NCI-H82 (cell line): ENCODE measurements around the gene FANCD2OS.
"Not testable (repeated sequence)": the region's sequence is repeated elsewhere in the genome, so short reads cannot be mapped to it uniquely, and the experiment has no call there.

Experiments used
- DNase-seq: peaks from one replicate; lab custom pipeline; 2025; lab: John Stamatoyannopoulos, UW

Gene FANCD2OS, protein sequence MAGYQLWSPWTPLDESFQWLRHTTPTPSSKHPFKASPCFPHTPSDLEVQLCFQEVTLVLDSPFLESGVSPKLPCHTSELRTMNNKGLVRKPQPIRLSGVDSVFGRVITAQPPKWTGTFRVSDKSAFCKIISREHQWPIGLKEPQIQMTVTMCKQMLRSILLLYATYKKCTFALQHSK

DNA sequence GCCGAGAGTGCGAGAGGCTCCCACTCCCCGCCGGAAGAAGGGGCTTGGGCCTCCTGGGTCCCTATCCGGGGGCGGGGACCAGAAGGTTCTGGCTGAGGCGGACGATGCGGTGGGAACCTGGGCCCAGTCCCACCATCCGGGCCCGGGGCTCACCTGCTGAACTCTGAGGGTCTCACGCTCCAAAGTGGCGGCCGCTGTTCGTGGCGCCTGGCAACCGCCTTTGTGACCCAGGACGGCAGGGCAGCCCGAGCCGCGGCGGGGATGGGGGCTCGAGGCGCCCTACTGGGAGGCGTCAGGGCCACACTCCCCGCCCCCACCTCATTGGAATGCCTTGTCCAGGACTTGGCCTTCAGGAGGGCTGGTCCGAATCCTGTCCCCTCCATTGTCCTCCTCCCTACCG, at the start of gene FANCD2OS:
TSS of gene FANCD2OS (minus strand) at position 165 of the 400 bp plus-strand sequence. CDS start 3,481 bp downstream, outside the sequence.
- no peak for DNase-seq

DNA sequence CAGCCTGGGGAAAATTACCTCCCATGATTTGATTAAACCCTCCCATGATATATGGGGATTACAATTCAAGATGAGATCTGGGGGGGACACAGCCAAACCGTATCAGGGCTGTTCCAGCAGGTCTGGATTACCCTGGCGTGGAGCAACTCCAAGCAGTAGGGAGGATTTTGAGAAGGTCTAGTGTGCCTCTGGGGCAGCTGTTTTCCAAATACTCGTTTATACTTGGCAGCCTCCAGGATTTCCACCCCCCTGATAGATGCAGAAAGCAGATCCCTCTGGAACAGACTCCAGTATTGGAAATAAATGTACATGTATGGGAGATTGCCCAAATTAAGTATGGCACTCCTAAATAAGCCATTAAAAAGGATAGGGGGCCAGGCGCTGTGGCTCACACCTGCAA, 49.0 kb upstream of the FANCD2OS start:
- DNase-seq, result peak; percentile 15

DNA sequence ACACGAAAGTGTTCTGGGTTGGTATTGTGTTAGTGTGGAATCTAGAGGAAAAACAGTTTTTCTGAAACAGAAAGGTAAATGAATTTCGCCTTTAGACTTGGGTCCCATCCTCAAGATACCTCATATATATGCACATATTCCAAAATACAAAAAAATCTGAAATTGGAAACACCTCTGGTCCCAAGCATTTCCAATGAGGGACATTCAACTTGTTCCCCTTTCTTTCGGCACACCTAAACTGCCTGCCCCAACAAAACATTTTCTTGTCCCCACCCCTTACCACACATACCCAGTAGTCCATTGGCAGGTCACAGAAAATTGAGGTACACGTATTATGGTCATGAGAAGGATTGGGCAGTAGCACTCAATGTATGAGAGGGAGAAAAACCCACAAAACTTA, 47.6 kb upstream of the FANCD2OS start:
- no peak for DNase-seq

DNA sequence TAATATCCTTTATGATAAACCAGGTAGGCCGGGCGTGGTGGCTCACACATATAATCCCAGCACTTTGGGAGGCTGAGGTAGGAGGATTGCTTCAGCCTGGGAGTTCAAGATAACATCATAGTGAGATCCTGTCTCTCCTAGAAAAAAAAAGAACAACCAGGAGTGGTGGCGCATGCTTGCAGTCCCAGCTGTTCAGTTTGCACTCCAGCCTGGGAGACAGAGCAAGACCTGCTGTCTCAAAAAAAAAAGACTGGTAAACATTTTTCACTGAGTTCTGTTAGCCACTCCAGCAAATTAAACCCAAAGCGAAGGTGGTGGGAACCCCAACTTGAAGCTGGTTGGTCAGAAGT, 47.0 kb upstream of the FANCD2OS start:
- no peak for DNase-seq

DNA sequence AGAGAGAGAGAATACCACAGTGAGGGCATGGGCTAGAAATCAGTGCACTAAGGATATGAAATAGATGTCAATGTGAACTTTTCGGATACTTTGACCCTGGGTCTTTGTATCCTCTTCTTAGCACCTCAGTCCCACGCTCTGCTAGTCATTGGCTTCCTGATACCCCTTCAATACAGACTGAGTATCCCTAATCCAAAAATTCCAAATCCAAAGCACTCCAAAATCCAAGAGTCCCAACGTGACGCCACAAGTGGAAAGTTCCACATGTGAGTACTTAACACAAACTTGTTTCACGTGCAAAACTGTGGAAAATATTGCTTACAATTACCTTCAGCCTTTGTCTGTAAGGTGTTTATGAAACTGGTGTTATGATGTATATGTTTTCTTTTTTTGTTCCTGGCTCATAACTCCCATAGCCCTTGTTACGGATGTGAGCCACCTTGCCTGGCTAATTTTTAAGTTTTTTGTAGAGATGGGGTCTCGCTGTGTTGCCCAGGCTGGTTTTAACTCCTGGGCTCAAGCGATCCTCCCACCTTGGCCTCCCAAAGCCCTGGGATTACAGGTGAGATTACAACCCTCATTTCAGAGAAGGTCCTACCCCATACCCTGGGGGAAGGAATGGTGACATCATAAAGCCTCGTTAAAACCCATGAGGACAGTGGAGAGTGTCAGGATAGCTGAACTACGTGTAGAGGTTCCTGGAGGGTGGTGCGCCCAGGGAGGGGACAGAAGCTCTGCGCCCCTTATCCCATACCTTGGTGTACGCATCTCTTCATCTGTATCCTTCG, 46.5 kb upstream of the FANCD2OS start:
- DNase-seq, result no peak

DNA sequence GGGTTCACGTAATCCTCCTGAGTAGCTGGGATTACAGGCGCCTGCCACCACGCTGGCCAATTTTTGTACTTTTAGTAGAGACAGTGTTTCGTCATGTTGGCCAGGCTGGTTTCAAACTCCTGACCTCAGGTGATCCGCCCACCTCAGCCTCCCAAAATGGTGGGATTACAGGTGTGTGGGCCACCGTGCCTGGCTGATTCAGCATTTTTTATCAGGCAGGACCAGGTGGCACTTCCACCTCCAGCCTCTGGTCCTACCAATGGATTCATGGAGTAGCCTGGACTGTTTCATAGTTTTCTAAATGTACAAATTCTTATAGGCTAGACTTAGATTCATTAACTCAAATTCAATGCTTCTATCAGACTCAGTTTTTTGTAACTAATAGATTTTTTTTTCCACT, 42.9 kb upstream of the FANCD2OS start:
- DNase-seq, result no peak

DNA sequence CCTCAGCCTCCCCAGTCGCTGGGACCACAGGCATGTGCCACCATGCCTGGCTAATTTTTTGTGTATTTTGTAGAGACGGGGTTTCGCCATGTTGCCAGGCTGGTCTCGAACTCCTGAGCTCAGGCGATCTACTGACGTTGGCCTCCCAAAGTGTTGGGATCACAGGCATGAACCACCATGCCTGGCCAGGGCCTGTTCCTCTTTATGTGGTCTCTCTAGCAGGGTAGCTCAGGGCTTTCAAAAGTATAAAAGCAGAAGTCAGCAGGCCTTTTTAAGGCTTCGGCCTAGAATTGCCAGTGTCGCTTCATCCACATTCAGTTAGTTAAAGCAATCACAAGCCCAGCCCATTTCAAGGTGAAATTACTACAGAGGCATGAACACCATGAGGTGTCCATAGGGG, 41.2 kb upstream of the FANCD2OS start:
- DNase-seq, result no peak

DNA sequence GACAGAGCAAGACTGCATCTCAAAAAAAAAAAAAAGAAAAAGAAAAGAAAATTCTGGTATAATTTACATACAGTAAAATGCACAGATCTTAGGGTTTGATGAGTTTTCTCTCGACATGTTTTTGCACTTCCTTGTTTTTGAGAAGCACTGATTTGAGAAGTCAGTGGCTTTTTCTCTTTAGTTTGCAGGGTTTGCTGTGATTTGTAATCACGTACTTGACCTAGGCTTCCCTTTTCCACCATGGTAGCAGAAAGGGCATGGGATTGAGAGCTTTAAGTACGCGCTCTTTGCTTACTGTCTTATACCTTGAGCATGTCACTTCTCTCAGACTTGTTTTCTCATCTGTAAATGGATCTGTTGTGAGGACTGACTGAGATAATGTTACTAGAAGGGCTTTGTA, 37.6 kb upstream of the FANCD2OS start:
- no peak for DNase-seq

DNA sequence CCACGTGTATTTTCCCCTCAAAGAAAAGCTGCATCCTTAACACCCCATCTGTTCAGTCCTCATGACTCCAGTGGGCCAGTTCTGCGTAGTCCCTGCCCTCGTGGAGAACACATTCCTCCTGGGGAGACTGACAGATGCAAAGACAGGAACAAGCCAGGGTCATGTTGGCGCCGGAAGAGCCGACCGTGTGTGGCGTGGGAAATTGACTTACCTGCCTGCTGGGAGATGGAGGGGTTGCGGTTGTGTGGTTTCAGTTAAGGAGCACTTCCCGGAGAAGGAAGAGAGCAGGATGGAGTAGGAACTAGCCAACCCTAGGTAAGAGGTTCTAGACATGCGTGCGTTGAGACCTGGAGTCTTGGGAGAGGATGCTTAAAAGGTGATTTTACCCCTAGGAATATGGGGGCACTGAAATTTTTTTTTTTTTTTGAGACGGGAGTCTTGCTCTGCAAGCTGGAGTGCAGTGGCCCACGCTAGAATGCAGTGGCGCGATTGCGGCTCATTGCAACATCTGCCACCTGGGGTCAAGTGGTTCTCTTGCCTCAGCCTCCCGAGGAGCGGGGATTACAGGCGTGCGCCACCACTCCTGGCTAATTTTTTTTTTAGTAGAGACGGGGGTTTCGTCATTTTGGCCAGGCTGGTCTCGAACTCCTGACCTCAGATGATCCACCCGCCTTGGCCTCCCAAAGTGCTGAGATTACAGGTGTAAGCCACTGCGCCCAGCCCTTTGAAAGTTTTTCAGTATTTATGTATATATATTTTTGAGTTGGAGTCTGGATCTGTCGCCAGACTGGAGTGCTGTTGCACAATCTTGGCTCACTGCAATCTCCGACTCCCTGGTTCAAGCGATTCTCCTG, 34.9 kb upstream of the FANCD2OS start:
- DNase-seq, result peak; percentile 36

DNA sequence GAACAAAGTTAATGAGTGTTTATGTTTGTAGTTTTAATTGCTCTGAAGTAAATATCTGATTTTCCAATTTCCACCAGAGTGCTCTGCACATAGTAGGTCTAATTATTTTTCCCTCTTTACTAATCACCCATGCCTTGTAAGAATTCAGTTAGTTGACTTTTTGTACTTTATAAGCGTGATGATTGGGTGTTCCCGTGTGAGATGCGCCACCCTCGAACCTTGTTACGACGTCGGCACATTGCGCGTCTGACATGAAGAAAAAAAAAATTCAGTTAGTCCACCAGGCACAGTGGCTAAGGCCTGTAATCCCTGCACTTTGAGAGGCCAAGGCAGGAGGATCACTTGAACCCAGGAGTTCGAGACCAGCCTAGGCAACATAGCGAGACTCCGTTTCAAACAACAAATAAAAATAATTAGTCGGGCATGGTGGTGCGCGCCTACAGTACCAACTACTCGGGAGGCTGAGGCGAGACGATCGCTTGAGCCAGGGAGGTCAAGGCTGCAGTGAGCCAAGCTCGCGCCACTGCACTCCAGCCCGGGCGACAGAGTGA, 33.0 kb upstream of the FANCD2OS start:
- peak; percentile 34 for DNase-seq

DNA sequence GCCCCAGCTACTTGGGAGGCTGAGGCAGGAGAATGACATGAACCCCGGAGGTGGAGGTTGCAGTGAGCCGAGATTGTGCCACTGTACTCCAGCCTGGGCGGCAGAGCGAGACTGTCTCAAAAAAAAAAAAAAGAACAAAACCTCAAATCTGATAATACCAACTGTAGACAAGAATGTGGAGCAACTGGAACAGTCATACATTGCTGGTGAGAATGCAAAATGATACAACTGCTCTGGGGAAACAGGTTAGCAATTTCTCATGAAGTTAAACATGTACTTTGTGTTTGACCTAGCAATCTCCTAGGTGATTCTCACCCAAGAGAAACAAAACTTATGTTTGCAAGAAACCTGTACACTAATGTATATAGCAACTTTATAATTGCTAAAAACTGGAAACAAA, 29.1 kb upstream of the FANCD2OS start:
- DNase-seq, result no peak

DNA sequence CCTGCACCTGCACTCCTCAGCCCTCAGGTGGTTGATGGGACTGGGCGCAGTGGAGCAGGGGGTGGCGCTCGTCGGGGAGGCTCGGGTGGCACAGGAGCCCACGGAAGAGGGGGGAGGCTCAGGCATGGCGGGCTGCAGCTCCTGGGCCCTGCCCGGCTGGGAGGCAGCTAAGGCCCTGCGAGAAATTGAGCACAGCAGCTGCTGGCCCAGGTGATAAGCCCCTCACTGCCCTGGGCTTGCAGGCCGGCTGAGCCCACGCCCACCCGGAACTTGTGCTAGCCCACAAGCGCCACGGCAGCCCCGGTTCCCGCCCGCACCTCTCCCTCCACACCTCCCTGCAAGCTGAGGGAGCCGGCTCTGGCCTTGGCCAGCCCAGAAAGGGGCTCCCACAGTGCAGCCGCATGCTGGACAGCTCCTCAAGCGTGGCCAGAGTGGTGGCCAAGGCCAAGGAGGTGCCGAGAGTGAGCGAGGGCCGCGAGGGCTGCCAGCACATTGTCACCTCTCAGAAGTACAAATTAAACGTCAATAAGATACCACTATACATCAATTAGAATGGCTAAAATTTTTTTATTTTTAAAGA, 28.5 kb upstream of the FANCD2OS start:
- no peak for DNase-seq

DNA sequence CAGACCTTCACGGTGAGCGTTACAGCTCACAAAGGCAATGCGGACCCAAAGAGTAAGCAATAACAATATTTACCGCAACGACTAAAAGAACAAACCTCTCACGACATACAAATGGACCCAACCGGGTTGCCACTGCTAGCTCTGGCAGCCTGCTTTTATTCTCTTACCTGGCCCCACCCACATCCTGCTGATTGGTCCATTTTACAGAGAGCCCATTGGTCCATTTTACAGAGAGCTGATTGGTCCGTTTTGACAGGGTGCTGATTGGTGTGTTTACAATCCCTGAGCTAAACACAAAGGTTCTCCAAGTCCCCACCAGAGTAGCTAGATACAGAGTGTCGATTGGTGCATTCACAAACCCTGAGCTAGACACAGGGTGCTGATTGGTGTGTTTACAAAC, 27.8 kb upstream of the FANCD2OS start:
- DNase-seq, result not testable (repeated sequence)

DNA sequence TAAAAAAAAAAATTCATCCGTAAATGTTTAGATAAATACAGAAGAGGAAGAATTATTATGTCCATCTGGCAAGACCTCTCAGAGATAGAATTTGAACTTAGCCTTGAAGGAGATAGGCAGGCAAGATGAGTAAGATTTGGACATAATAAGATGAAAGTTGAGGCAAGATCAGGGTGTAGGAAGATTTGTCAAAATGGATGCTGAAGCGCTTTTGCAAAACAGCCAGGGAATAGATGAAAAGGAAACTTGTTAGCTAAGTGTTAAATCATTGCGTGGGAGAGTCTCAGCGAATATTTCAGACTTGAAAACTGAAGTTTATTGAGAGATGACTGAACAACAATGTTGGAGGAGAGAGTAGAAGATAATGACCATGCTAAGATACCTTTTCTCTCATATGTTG, 14.7 kb upstream of the FANCD2OS start:
- no peak for DNase-seq

DNA sequence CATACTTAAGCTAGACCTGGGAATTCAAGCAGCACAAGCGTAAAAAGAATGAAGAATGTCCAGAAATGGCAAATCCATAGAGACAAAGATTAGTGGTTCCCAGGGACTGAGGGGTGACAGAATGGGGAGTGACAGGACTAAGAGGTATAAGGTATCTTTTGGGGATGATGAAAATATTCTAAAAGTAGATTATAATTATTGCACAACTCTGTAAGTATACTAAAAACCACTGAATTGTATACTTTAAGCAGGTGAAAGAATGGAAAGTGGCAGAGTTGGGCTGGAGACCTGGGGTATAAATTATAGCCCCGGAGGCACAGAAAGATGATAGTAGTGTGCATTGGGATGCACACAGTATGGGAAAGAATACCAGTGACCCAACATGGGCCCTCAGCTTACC, 13.0 kb upstream of the FANCD2OS start:
- no peak for DNase-seq

DNA sequence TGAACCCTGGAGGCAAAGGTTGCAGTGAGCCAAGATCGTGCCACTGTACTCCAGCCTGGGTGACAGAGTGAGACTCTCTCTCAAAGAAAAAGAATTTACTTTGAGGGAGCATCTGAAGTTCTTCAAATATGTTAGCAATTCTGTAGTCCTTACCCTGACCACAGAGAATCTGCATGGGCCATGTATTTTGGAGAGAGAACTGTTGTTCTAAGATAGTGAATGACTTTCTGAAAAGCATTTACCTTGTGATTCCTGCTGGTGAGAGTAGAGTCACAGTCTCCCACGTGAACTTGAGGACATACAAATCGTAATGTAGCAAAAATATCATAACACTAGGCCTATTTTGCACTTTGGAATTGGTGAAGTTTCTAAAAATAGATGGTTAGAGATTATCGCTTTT, 11.3 kb upstream of the FANCD2OS start:
- no peak for DNase-seq

DNA sequence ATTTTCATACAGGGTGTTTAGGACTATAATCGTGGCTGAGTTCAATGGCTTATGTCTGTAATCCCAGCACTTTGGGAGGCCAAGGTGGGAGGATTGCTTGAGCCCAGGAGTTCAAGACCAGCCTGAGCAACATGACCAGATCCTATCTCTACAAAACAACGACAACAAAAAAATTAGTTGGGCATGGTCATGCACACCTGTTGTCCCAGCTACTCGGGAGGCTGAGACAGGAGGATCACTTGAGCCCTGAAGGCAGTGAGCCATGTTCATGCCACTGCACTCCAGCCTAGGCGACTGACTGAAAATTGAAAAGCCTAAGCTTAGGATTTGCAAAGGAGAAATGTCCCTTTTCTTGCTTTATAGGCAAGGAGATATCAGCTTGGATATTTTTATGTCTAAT, 8.9 kb upstream of the FANCD2OS start:
- no peak for DNase-seq

DNA sequence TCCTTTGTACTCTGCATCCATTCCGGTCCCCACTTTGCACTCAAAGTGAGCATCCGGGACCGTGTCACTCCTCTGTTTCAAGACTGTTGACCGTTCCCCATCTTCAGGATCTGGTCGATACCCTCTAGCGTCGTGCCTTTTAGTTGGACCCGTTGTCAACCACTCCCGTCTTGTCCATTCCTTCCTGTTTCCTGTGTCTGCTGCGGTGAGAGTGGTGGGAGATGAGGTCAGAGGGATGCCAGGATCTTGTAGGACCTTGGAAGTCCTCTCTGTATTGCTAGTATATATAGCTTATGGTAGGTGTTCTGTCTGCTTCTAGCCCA, 8.0 kb upstream of the FANCD2OS start:
- DNase-seq, result peak; percentile 48

DNA sequence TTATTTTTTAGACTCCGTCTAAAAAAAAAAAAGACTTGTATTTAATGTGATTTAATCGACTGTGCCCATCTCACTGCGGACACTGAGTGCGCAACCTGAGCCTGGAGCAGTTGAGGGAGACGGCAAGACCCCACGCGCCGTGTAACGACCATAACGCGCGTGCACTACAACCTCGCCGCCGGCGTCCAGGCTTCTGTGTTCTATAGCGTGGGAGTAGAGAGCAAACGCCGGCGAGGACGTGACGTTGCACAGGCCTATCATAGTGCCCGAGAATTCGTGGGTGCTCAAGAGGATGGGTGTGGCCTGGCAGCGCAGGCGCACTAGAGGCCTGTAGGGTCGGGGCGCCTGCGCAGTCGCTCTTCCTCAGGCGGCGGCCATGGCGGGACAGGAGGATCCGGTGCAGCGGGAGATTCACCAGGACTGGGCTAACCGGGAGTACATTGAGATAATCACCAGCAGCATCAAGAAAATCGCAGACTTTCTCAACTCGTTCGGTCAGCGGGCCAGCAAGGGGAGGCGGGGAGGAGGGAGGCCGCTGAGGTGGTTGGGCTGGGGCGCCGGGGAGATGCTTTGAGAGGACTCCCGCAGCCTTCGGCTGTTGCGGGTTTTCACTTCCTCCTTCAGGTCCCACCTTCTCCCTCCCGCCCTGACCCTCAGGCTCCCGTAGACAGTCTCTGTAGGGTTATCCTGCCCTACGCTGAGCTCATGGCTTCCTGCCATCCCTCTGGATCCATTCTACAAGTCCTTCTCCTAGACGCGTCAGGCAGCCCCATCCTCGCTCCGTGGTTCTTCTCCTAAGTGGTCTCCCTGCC, 7.5 kb upstream of the FANCD2OS start, which contains the start of gene BRK1:
TSS of gene BRK1 (plus strand) at position 350 of the 812 bp plus-strand sequence. CDS start at position 377, 27 bp downstream.
- peak; percentile 98 for DNase-seq

DNA sequence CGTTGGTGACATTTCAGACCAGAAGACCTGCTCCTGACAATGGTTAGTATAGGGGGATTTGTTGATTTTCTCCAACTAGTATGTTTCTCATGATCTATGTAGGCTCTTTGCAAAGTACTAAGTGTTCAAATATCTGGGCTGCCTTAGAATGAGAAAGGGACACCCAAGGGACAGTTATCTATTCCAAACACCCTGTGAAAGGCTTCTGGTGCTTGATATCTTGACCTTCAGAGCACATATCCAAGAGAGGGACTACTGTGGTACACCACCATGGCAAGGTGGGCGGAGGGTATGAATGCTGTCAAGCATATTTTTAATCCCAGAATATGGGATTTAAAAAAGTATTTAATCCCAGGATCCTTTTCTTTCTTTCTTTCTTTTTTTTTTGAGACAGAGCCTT, 1.1 kb downstream of the FANCD2OS start:
- DNase-seq, result no peak

DNA sequence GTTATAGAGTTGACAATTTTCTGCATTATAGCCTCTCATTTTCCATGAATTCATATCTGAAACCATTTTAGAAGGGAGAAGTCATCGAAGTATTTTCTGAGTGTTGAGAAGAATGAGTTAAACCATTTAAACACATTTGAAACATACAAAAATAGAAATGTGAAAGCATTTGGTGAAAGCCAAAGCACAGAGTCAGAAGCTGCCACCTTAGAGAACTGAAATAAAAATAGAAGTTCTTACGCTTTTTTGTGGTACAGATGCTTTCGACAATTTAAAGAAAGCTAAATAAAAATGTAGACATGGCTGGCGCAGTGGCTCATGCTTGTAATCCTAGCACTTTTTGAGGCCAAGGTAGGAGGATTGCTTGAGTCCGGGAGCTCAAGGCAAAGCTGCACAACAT, 9.0 kb downstream of the FANCD2OS start:
- no peak for DNase-seq
